ENCODE measurements around the gene BIRC6.

DNA sequence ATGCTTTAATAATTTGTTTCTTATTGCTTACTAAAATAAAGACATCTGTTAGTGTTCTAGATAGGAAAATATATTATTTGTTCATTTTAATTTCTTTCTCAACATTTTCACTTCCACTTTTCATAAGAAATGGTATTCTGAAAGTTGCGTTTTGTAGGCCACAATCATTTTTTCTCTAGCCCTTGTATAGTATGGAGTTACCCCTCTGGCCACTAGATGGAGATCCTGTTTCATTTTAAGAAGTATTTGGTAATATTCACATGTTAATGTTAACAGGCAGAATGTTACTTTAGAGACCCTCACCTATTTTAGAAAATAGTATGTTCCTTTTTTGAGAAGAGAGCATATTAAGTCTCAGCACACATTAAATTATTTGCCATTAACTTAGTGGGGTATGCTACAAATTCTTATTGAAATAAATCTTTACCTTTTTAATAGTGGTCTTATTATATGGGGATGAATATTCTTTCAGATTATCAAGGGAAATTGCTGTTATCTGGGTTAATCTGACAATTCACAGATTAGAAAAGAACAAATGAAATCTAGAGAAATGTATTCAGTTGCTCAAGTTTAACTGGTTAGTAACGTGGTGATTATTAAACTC is 197.1 kb downstream of the BIRC6 start:
- TF ChIP-seq, protein P1, sequence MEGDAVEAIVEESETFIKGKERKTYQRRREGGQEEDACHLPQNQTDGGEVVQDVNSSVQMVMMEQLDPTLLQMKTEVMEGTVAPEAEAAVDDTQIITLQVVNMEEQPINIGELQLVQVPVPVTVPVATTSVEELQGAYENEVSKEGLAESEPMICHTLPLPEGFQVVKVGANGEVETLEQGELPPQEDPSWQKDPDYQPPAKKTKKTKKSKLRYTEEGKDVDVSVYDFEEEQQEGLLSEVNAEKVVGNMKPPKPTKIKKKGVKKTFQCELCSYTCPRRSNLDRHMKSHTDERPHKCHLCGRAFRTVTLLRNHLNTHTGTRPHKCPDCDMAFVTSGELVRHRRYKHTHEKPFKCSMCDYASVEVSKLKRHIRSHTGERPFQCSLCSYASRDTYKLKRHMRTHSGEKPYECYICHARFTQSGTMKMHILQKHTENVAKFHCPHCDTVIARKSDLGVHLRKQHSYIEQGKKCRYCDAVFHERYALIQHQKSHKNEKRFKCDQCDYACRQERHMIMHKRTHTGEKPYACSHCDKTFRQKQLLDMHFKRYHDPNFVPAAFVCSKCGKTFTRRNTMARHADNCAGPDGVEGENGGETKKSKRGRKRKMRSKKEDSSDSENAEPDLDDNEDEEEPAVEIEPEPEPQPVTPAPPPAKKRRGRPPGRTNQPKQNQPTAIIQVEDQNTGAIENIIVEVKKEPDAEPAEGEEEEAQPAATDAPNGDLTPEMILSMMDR (IDR thresholded peaks at IDR 0.05; ENCODE audit: poor library complexity) = peak; percentile 68
- TF ChIP-seq EZH2 (IDR thresholded peaks at IDR 0.05; ENCODE audit: borderline replicate concordance) = no peak
